OCI-LY3 (cell line): ENCODE data around the gene COPRS.
A peak's percentile ranks its signal among the peaks of the same experiment; 100 is the strongest.

Experiments
- H2AFZ ChIP-seq: fragments of 200-600, 300-600 bp; shearing (Covaris generic); 2 replicates; pipeline ENCODE4 v1.6.0; 2014; ENCODE audit warnings: antibody characterized with exemption, low read depth, low read length
- H3K27ac ChIP-seq: fragments of 200-600, 300-600 bp; sonication (generic); 2 replicates; pipeline ENCODE4 v1.5.1; 2014; ENCODE audit warnings: mild to moderate bottlenecking, low read length, moderate library complexity, mixed read lengths
- H3K27me3 ChIP-seq: fragments of 200-600, 300-600 bp; sonication (generic); 2 replicates; pipeline ENCODE4 v1.6.1; 2014; ENCODE audit warnings: low read depth, low read length, mixed read lengths
- H3K36me3 ChIP-seq: fragments of 200-600, 300-600 bp; sonication (generic); replicated peaks from 2 replicates; pipeline ENCODE3; 2014; ENCODE audit warnings: low read depth, low read length, mixed read lengths
- H3K4me1 ChIP-seq: fragments of 300-600, 200-600 bp; sonication (generic); 2 replicates; pipeline ENCODE4 v1.6.1; 2014; ENCODE audit warnings: low read length, mixed read lengths
- H3K4me2 ChIP-seq: fragments of 200-600, 300-600 bp; sonication (generic); 2 replicates; pipeline ENCODE4 v1.6.1; 2014; ENCODE audit warnings: low read length, mixed read lengths
- H3K4me3 ChIP-seq: fragments of 300-600, 200-600 bp; sonication (generic); 2 replicates; pipeline ENCODE4 v1.5.1; 2014; ENCODE audit warnings: antibody characterized with exemption, mild to moderate bottlenecking, low read length, moderate library complexity
- H3K79me2 ChIP-seq: fragments of 300-600, 200-600 bp; shearing (Covaris generic); 2 replicates; pipeline ENCODE4 v1.6.1; 2014; ENCODE audit warnings: mild to moderate bottlenecking, low read length, mixed read lengths
- H3K9ac ChIP-seq: fragments of 300-600, 200-600 bp; shearing (Covaris generic); 2 replicates; pipeline ENCODE4 v1.6.0; 2014; ENCODE audit warnings: mild to moderate bottlenecking, low read length, moderate library complexity
- H3K9me3 ChIP-seq: fragments of 200-600, 300-600 bp; shearing (Covaris generic); 2 replicates; pipeline ENCODE4 v1.6.1; 2014; ENCODE audit warnings: low read length, mixed read lengths; ENCODE audit not compliant: insufficient read depth
- H4K20me1 ChIP-seq: fragments of 200-600, 300-600 bp; sonication (generic); 2 replicates; pipeline ENCODE4 v1.6.1; 2016; ENCODE audit warnings: low read length, mixed read lengths; ENCODE audit not compliant: insufficient read depth
- EZH2phosphoT487 ChIP-seq: fragments of 200-600 bp; shearing (Covaris generic); IDR thresholded peaks from 2 replicates; pipeline ENCODE4 v1.6.1; 2018; ENCODE audit warnings: antibody characterized with exemption, mixed run types, low read depth
- TF ChIP-seq, protein P1 (sequence below): fragments of 200-600, 300-600 bp; sonication (generic); IDR thresholded peaks from 2 replicates; pipeline ENCODE4 v1.5.1; 2014; ENCODE audit warnings: antibody characterized with exemption, low read length, low read depth

COPRS gene

DNA sequence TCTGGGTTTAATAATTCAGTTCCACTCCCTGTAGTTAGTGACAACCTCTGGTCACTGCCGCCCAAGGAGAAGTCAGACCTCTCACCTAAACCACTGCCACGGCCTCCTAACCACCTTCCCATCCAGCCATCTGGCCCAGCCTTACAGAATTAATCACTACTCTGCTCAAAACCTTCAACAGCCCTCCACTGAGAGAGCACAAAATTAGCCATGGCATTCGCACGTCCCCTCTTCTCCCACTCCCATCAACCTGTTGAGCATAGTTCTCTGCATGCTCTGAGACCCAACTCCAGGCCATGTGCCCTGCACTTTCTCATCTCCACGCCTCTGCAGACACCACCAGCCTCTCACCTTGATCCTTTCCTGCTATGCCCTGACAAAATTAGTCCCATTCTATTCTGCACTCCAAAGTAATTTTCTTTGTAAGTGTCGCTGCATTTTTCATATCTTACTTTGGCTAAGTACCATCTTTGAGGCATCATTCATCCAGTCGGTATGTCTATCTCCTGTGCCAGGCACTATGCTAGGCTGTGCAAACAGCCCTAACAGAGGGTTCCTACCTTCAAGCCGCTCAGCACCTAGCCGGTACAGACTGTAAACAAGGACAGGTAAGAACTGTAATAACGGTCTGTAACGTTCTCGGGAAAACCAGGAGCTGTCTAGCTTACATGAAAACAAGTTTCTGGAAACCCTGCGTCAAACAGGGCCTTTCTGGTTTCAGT lies 963 bp downstream of the COPRS start:
- peaks cover 13% of the 10 kb centered on the region; the same call in 1 of the 2 replicates for H4K20me1 ChIP-seq
- H3K4me3 ChIP-seq = peak overlapping the region; percentile 83
- peaks cover 12% of the 10 kb centered on the region for H3K4me1 ChIP-seq
- peaks cover 20% of the 10 kb centered on the region for H3K79me2 ChIP-seq
- H3K27ac ChIP-seq = no peak overlapping the region
- H3K9me3 ChIP-seq = no peaks in the 10 kb centered on the region
- no peak for TF ChIP-seq EZH2phosphoT487
- TF ChIP-seq, protein P1, sequence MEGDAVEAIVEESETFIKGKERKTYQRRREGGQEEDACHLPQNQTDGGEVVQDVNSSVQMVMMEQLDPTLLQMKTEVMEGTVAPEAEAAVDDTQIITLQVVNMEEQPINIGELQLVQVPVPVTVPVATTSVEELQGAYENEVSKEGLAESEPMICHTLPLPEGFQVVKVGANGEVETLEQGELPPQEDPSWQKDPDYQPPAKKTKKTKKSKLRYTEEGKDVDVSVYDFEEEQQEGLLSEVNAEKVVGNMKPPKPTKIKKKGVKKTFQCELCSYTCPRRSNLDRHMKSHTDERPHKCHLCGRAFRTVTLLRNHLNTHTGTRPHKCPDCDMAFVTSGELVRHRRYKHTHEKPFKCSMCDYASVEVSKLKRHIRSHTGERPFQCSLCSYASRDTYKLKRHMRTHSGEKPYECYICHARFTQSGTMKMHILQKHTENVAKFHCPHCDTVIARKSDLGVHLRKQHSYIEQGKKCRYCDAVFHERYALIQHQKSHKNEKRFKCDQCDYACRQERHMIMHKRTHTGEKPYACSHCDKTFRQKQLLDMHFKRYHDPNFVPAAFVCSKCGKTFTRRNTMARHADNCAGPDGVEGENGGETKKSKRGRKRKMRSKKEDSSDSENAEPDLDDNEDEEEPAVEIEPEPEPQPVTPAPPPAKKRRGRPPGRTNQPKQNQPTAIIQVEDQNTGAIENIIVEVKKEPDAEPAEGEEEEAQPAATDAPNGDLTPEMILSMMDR = no peak
- H3K9ac ChIP-seq = peak overlapping the region; percentile 61
- peaks cover 12% of the 10 kb centered on the region for H3K36me3 ChIP-seq
- H2AFZ ChIP-seq = no peak overlapping the region
- H3K4me2 ChIP-seq = peak overlapping the region; percentile 99
- no peaks in the 10 kb centered on the region for H3K27me3 ChIP-seq

GRCh38 chr17:31856750-31857149 lies 2.3 kb downstream of the COPRS start:
- no peak overlapping the region for H3K4me2 ChIP-seq
- H3K4me3 ChIP-seq = no peak overlapping the region
- no peak overlapping the region for H3K9ac ChIP-seq
- no peak for TF ChIP-seq EZH2phosphoT487
- TF ChIP-seq, protein P1 = no peak
- peaks cover 13% of the 10 kb centered on the region; the same call in 1 of the 2 replicates for H4K20me1 ChIP-seq
- no peaks in the 10 kb centered on the region for H3K9me3 ChIP-seq
- H3K4me1 ChIP-seq = peaks cover 12% of the 10 kb centered on the region
- H3K27me3 ChIP-seq = no peaks in the 10 kb centered on the region
- H3K36me3 ChIP-seq = peaks cover 15% of the 10 kb centered on the region
- H3K27ac ChIP-seq = no peak overlapping the region
- peaks cover 20% of the 10 kb centered on the region for H3K79me2 ChIP-seq
- H2AFZ ChIP-seq = no peak overlapping the region

DNA sequence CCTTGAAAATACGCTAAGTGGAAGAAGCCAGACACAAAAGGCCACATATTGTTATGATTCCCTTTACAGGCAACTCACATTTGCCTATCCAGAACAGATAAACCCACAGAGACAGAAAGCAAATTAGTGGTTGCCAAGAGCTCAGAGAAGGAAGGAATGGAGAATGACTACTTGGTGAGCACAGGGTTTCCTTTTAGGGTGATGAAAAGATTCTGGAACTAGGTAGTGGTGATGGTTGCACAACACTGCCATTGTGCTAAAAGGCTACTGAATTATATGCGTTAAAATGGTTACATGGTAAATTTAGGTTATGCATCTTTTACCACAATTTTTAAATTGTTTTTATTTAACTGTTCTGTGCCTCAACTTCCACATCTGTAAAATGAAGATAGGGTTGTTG lies 4.4 kb downstream of the COPRS start:
- Histone ChIP-seq H2AFZ (no peak overlapping the region), H3K36me3 (peaks cover 10% of the 10 kb centered on the region), H3K4me1 (peaks cover 12% of the 10 kb centered on the region), H3K27me3 (no peaks in the 10 kb centered on the region), H4K20me1 (peaks cover 13% of the 10 kb centered on the region; the same call in 1 of the 2 replicates), H3K4me3 (no peak overlapping the region), H3K9ac (no peak overlapping the region), H3K4me2 (no peak overlapping the region), H3K27ac (no peak overlapping the region), H3K9me3 (no peaks in the 10 kb centered on the region), H3K79me2 (peaks cover 20% of the 10 kb centered on the region)
- no peak for TF ChIP-seq EZH2phosphoT487
- TF ChIP-seq, protein P1 = no peak

DNA sequence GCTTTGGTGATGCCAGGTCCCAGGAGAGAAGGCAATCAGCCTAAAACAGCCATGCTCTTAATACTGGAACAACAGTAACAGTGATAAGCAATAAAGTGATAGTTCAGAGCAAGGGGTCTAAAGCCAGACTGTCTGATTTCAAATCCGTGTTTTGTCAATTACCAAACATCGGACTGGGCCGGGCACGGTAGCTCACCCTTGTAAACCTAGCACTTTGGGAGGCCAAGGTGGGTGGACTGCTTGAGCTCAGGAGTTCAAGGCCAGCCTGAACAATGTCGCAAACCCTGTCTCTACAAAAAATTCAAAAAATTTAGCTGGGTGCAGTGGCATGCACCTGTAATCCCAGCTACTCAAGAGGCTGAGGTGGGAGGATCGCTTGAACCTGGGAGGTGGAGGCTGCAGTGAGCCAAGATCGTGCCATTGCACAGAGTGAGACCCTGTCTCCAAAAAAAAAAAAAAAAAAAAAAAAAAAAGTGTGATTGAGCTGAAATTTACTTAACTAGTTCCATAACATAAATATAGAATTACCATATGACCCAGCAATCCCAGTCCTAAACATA lies 5.1 kb downstream of the COPRS start:
- Histone ChIP-seq H3K4me2 (no peak overlapping the region), H4K20me1 (peaks cover 10% of the 10 kb centered on the region; the same call in 1 of the 2 replicates), H3K4me3 (no peak overlapping the region), H3K9ac (no peak overlapping the region), H2AFZ (no peak overlapping the region), H3K9me3 (no peaks in the 10 kb centered on the region), H3K27me3 (no peaks in the 10 kb centered on the region), H3K79me2 (peaks cover 20% of the 10 kb centered on the region), H3K36me3 (peaks cover 10% of the 10 kb centered on the region), H3K27ac (no peak overlapping the region), H3K4me1 (peaks cover 8% of the 10 kb centered on the region)
- TF ChIP-seq EZH2phosphoT487 = no peak
- TF ChIP-seq, protein P1 = no peak
